Erythroblast (primary cell): ENCODE data around the gene PDE4D.
"Not testable (repeated sequence)": the region's sequence is repeated elsewhere in the genome, so short reads cannot be mapped to it uniquely, and the experiment has no call there.

Experiments used
- DNase-seq, 2 experiments: peaks; one replicate each; lab custom pipeline; 2025; lab: John Stamatoyannopoulos, UW
- GATA1 ChIP-seq: IDR thresholded peaks from 2 replicates; pipeline ENCODE4 v1.6.1; 2011; ENCODE audit warnings: low read depth, mild to moderate bottlenecking, control low read depth, low read length, moderate library complexity
- POLR2A ChIP-seq: IDR thresholded peaks from 2 replicates; pipeline ENCODE4 v1.6.1; 2011; ENCODE audit warnings: mild to moderate bottlenecking, low read length

PDE4D gene

DNA sequence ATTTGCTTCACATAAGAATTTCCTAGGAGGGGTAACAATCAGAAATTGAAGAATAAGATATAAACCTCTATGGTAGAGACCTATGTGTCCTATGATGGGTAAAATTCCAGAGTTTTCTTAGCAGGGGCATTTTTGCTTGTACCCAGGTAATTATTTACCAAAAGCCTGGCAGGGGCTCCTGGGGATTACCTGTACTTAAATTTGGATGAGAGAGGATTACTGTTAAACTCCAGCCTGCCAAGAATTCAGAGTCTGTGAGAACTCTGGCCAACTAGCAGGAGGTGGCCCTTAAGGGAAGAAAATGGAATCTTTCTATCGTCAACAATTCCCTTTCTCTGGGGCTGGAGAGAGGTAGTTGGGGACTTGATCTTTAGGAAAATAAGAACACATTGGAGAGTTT is 460.4 kb downstream of the PDE4D start:
- TF ChIP-seq GATA1 (no peak), POLR2A (no peak)
- no peak for DNase-seq

DNA sequence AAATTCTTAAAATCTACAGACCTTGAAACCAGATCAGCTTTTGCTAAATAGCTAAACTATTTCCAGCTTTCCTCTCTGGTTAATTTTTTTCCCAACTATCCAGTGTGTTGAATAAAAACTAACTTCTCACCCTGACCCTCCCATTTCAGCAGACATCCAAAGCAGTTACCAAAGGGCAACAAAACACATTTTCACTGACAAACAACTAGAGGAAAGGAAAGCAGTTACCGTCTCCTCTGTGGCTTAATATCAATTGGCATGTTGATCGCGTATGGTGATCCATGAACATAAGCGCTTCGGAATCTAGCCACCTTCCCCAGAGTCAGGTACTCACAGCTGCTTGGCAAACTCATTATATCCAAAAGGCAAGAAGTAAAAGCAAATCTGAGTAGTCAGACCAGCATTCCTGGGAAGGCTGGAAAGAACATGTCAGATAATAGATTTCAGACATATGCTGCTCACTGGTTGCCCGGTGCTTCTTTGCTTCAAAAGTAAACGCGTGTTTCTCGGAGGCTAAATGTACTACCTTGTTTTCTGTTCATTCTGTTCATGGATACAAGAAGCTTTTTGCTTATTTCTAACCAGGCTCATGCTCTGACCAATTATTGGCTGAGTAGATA is 463.4 kb downstream of the PDE4D start:
- TF ChIP-seq GATA1 (no peak), POLR2A (no peak)
- DNase-seq, result no peak

DNA sequence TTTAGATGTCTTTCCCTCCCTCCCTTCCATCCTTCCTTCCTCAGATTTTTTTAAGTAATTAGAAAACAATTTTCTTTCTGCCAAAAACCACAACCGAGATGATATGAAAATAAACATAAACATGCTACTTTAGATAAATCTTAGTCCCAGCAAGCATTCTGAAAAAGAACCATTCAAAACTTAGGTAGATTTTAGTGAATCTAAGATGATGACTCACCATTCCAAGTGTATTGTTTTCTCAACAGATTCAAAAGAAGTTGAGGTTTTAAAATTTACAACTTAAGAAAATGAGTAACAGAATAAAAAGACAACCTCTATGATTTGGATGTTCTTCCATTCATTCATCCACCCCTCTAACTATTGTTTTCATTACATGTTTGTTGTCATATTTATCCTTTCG is 465.1 kb downstream of the PDE4D start:
- DNase-seq, result no peak
- TF ChIP-seq POLR2A, result no peak
- no peak for TF ChIP-seq GATA1

DNA sequence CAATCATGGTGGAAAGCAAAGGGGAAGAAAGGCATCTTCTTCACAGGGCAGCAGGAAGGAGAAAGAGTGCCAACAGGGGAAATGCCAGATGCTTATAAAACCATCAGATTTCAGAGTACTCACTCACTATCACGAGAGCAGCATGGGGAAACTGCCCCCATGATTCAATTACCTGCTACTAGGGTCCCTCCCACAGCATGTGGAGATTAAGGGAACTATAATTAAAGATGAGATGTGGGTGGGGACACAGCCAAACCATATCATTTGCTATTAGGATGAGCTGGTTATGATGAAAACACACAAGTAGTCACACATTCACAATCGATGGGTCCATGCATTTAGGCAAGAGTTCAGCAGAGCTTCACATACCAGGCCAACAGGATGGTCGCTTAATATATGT is 469.0 kb downstream of the PDE4D start:
- no peak for DNase-seq
- TF ChIP-seq POLR2A (no peak), GATA1 (no peak)

DNA sequence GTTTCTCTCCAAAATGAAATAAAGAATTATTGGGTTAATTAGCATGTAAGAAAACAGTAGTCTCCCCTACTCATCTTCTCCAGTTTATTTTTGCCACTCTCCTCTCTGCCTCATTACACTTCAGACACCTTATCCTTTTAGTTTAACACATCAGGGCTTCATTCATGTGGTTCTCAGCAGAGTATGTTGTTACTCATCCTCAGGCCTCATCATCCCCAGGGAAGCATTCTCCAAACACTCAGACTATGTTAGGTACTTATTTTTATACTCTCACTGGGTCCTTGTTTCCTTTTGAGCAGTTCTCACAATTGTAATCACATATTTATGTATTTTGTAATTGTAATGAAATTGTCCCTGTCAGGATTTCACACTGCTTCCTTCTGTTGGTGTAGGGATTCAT is 470.5 kb downstream of the PDE4D start:
- no peak for TF ChIP-seq GATA1
- TF ChIP-seq POLR2A, result no peak
- DNase-seq, result no peak

DNA sequence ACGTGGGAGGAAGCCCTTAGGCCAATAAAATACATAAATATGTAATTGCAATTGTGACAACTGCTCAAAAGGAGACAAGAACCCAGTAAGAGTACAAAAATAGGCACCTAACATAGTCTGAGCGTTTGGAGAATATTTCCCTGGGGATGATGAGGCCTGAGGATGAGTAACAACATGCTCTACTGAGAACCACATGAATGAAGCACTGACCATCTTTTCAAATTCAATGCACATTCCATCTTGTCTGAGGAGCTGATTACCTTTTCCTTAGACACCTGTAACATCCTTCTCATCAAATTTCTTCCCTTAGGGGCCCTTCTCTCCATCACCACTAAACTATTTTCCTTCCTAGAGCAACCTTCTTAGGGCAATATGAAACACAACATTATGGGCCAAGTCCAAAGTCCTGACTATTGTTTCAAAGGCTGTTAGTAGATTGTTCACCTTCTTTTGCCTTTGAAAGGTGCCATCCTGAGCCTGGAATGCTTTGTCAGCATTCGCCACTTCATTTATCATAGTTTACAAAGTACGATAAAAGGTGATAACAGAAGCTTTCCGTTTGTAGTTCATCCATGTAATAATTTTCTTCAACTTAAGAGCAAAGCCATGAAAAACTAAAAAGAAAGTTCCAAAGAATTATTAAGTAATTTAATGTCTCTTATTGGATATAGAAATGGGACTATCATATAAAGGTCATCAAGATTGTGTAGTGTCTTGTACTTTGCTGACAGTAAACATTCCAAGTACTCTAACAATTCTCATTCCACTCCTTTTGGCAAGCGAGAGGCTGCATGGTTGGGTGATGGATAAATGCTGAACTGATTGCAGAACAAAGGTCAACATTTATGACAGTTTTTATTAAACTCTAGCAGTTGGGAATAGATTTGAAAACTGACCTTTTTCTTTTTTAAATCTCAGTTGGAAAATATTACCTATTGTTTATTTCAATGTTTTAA is 471.3 kb downstream of the PDE4D start:
- no peak for DNase-seq
- TF ChIP-seq POLR2A (no peak), GATA1 (no peak)

DNA sequence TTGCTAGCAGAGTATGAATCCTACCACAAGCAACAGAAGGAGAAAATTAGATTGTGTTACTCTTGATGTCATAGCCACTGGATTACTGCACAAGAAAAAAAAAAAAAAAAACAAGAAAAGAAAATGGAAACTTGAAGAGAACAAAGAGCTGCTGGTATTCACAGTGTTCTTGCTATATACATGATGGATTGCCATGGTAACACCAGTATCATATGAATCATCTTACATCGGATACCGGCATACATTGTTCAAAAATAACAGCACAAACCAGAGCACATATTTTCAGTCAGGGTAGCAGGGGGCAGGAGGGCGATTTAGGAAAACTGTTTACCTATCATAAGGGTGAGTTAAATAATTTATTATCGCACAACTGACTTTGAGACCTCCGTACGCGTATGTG is 472.9 kb downstream of the PDE4D start:
- no peak for DNase-seq

DNA sequence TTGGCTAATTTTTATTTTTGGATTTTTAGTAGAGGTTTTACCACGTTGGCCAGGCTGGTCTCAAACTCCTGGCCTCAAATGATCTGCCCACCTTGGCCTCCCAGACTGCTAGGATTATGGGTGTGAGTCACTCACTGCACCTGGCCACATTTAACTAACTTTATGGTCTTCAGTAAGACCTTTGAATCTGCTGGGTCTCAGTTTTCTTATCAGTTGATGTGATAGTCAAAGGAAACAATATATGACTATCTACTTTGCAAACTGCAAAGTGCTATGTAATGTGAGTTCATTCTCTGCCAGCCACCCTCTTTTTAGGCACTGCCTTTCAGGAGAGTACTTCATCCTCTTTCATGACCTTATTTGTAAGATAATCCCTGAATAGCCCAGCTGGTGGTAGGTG is 474.7 kb downstream of the PDE4D start:
- no peak for DNase-seq
- TF ChIP-seq POLR2A, result no peak
- no peak for TF ChIP-seq GATA1

More for the DNA sequence above, 472.9 kb downstream of the PDE4D start:
- TF ChIP-seq GATA1, result no peak
- no peak for TF ChIP-seq POLR2A

DNA sequence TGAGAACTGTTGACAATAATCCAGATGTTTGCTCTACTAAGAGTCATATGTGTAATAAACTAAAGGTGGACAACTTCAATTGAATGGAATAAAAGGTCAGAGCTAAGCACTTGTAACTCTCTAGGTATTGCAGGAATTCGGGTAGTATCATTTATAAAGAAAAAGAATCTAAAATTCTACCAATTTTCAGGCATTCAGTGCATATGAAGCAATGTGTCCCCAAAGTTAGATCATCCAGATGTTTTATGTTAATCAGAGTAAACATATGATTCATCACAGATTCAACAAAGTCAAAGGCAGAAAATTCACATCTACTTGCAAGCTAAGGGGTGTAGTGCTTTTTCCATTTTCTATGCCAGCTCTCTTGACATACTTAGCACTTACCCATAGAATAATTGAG is 477.1 kb downstream of the PDE4D start:
- TF ChIP-seq GATA1 (no peak), POLR2A (no peak)
- no peak for DNase-seq

DNA sequence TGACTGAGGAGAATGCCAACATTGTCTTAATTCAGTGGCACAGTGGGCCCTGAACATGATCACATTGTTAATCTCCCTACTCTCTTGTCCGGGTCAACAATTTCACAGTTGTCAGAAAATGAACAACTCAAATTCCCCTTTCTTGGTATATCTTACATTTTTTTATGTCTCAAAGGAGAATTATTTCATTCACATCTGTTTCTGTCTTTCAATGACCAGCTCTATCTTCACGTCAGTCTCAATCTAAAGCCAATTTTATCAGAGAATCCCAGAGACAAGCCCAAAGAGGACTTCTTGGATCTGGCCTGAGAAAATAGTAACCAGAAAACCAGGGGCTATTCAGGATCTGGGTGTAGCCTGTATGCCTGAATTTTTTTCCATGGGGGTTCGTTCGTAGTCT is 477.5 kb downstream of the PDE4D start:
- no peak for DNase-seq
- TF ChIP-seq GATA1 (no peak), POLR2A (no peak)

DNA sequence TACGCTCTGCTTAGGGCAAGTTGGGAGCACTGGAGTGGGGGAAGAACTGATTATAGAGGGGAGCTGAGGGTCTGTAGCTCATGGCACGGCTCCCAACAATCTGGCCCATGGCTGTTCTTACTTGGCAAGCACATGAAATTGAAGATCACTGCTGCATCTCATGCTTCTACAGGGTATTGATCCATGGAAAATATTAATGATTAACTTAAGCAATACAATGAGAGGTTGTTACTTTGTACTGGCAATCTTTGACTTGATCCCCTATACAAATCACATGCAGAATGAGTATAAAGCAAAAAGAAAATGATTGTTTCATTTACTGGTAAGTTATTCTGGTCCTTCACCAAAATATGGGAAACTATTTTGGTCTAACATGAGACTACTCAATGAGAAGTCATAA is 481.1 kb downstream of the PDE4D start:
- DNase-seq, result no peak
- no peak for TF ChIP-seq GATA1
- no peak for TF ChIP-seq POLR2A

DNA sequence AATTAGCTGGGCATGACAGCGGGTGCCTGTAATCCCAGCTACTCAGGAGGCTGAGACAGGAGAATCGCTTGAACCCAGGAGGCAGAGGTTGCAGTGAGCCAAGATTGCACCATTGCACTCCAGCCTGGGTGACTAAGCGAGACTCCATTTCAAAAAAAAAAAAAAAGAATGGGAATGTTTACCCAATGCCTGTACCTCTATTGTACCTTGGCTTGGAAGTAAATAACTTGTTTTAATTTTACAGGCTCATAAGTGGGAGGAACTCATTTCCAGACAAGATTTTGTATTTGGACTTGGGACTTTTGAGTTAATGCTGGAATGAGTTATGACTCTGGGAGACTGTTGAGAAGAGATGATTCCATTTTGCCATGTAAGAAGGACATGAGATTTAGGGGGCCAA is 484.5 kb downstream of the PDE4D start:
- DNase-seq, result not testable (repeated sequence)

DNA sequence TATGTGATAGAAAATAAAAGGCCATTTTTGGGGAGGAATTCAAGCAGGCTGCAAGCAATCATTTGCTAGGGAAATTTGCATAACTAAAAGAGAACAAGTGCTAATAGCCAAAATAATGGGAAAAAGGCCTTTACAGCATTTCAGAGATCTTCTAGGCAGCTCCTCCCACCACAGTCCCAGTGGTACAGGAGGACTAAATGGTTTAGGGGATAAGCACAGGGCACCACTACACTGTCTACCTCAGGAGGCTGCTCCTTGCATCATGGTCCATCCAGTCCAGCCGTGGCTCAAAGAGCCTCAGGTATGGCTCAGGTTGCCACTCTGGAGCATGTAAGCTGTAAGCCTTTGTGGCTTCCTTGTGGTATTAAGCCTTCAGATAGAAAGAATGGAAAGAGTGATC is 485.6 kb downstream of the PDE4D start:
- DNase-seq, result no peak
- no peak for TF ChIP-seq POLR2A
- TF ChIP-seq GATA1, result no peak

DNA sequence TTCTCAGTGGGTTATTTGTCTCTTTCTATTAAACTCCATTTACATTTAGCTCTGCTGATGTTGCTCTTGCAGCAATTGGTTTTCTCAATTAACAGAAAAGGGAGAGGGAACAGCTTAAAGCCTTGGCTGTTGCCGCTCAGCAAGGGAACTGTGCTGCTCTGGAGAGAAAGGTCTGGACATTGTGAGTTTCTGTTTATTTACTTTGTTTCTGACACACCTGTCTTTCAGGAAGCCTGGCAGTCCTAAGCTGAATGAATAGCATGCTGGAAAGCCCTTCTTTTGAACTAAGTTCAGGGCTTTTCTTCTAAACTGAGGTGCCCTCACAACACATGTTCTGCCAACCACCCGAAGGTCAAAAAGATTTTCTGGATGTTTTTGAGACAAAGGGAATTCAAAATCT is 491.9 kb downstream of the PDE4D start:
- TF ChIP-seq GATA1, result no peak
- no peak for TF ChIP-seq POLR2A
- DNase-seq, result no peak

DNA sequence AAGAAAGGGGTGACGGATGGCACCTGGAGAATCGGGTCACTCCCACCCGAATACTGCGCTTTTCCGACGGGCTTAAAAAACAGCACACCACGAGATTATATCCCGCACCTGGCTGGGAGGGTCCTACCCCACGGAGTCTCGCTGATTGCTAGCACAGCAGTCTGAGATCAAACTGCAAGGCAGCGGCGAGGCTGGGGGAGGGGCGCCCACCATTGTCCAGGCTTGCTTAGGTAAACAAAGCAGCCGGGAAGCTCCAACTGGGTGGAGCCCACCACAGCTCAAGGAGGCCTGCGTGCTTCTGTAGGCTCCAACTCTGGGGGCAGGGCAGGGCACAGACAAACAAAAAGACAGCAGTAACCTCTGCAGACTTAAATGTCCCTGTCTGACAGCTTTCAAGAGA is 498.6 kb downstream of the PDE4D start:
- DNase-seq, result not testable (repeated sequence)
